H9 (cell line): ENCODE results near the gene CPM. TPM values are rescaled to one million over a fixed set of nuclear protein-coding genes. Genes with fewer than 3 reads are reported as not detected.

Source experiments
- DNase-seq: peaks from one replicate; pipeline ENCODE4 v3.0.0-alpha.2; 2017
- H2AFZ ChIP-seq: one replicate; pipeline ENCODE4 v1.6.1; 2013; ENCODE audit warnings: mild to moderate bottlenecking, low read length, control low read depth, moderate library complexity
- H2AK5ac ChIP-seq: 2 replicates; pipeline ENCODE4 v1.6.1; 2013; ENCODE audit warnings: low read length, control low read depth, mixed read lengths; ENCODE audit not compliant: insufficient read length
- H2BK120ac ChIP-seq: one replicate; pipeline ENCODE4 v1.6.1; 2013; ENCODE audit warnings: low read depth, mild to moderate bottlenecking, low read length, control low read depth, inconsistent platforms; ENCODE audit not compliant: poor library complexity, severe bottlenecking
- H2BK12ac ChIP-seq: 2 replicates; pipeline ENCODE4 v1.6.1; 2013; ENCODE audit warnings: low read length, control low read depth, mixed read lengths, low read depth; ENCODE audit not compliant: insufficient read length
- H2BK15ac ChIP-seq: 2 replicates; pipeline ENCODE4 v1.6.1; 2013; ENCODE audit warnings: low read depth, low read length, control low read depth
- H2BK20ac ChIP-seq: one replicate; pipeline ENCODE4 v1.6.1; 2013; ENCODE audit warnings: low read depth, mild to moderate bottlenecking, low read length, control low read depth, inconsistent platforms; ENCODE audit not compliant: poor library complexity, severe bottlenecking
- H2BK5ac ChIP-seq: 2 replicates; pipeline ENCODE4 v1.6.1; 2013; ENCODE audit warnings: low read length, control low read depth, mixed read lengths; ENCODE audit not compliant: insufficient read length
- H3K14ac ChIP-seq: 2 replicates; pipeline ENCODE4 v1.6.1; 2013; ENCODE audit warnings: low read length, control low read depth; ENCODE audit not compliant: insufficient read depth
- H3K18ac ChIP-seq: 2 replicates; pipeline ENCODE4 v1.6.1; 2013; ENCODE audit warnings: low read depth, mild to moderate bottlenecking, mixed read lengths, low read length, control low read depth; ENCODE audit not compliant: insufficient read length
- H3K23ac ChIP-seq: 2 replicates; pipeline ENCODE4 v1.6.1; 2013; ENCODE audit warnings: low read length, control low read depth, mixed read lengths, low read depth; ENCODE audit not compliant: insufficient read length
- H3K23me2 ChIP-seq: 2 replicates; pipeline ENCODE4 v1.6.1; 2013; ENCODE audit warnings: low read depth, mild to moderate bottlenecking, mixed read lengths, low read length, control low read depth; ENCODE audit not compliant: insufficient read length, poor library complexity, severe bottlenecking
- H3K27ac ChIP-seq: 2 replicates; pipeline ENCODE4 v1.5.1; 2013; ENCODE audit warnings: low read length, control low read depth, mixed read lengths, low read depth; ENCODE audit not compliant: insufficient read length
- H3K27me3 ChIP-seq: 2 replicates; pipeline ENCODE4 v1.6.1; 2013; ENCODE audit warnings: low read length, control low read depth, inconsistent platforms; ENCODE audit not compliant: insufficient read depth
- H3K4ac ChIP-seq: 2 replicates; pipeline ENCODE4 v1.6.1; 2013; ENCODE audit warnings: low read depth, mild to moderate bottlenecking, control low read depth, inconsistent platforms, low read length, moderate library complexity
- H3K4me1 ChIP-seq: 2 replicates; pipeline ENCODE4 v1.6.1; 2013; ENCODE audit warnings: low read length, control low read depth, inconsistent platforms; ENCODE audit not compliant: insufficient read depth
- H3K4me2 ChIP-seq: 2 replicates; pipeline ENCODE4 v1.6.1; 2013; ENCODE audit warnings: low read length, control low read depth, mixed read lengths; ENCODE audit not compliant: insufficient read length, insufficient read depth
- H3K56ac ChIP-seq: 2 replicates; pipeline ENCODE4 v1.6.1; 2013; ENCODE audit warnings: low read depth, mild to moderate bottlenecking, mixed read lengths, low read length, control low read depth; ENCODE audit not compliant: insufficient read length
- H3K79me1 ChIP-seq: 2 replicates; pipeline ENCODE4 v1.6.1; 2013; ENCODE audit warnings: low read depth, mild to moderate bottlenecking, moderate library complexity, low read length, control low read depth, inconsistent platforms; ENCODE audit not compliant: insufficient read depth, poor library complexity, severe bottlenecking
- H3K79me2 ChIP-seq: 2 replicates; pipeline ENCODE4 v1.6.1; 2013; ENCODE audit warnings: low read length, control low read depth, inconsistent platforms; ENCODE audit not compliant: insufficient read depth
- H3K9ac ChIP-seq: 2 replicates; pipeline ENCODE4 v1.6.1; 2013; ENCODE audit warnings: low read length, control low read depth, mixed read lengths; ENCODE audit not compliant: insufficient read length; ENCODE audit errors: extremely low read depth
- H3K9me3 ChIP-seq: one replicate; pipeline ENCODE4 v1.6.1; 2013; ENCODE audit warnings: low read depth, low read length, inconsistent platforms; ENCODE audit not compliant: control insufficient read depth
- H3T11ph ChIP-seq: one replicate; pipeline ENCODE4 v1.6.1; 2013; ENCODE audit warnings: mild to moderate bottlenecking, low read length, control low read depth, inconsistent platforms
- H4K20me1 ChIP-seq: one replicate; pipeline ENCODE4 v1.6.1; 2013; ENCODE audit not compliant: control insufficient read depth, insufficient read length, insufficient read depth
- H4K5ac ChIP-seq: 2 replicates; pipeline ENCODE4 v1.6.1; 2013; ENCODE audit warnings: low read depth, mild to moderate bottlenecking, mixed read lengths, low read length, control low read depth; ENCODE audit not compliant: insufficient read length
- H4K8ac ChIP-seq: replicated peaks from 2 replicates; pipeline ENCODE4 v1.6.1; 2013; ENCODE audit warnings: low read length, control low read depth, mixed read lengths, low read depth; ENCODE audit not compliant: insufficient read length
- H4K91ac ChIP-seq: 2 replicates; pipeline ENCODE4 v1.6.1; 2013; ENCODE audit warnings: low read depth, mild to moderate bottlenecking, moderate library complexity, mixed read lengths, low read length, control low read depth; ENCODE audit not compliant: insufficient read length
- H3K27ac Mint-ChIP-seq, 3 experiments: 2 replicates in 2 of 3; 3 replicates in 1 of 3; pipeline ENCODE4 v1.8.0; 2020 to 2021; ENCODE audit warnings: mixed read lengths in 3 of 3, mild to moderate bottlenecking in 1 of 3, moderate library complexity in 1 of 3
- H3K27me3 Mint-ChIP-seq: 2 replicates; pipeline ENCODE4 v1.8.0; 2021; ENCODE audit warnings: low read depth, mild to moderate bottlenecking, moderate library complexity, mixed read lengths
- H3K36me3 Mint-ChIP-seq, 3 experiments: 2 replicates in 2 of 3; 3 replicates in 1 of 3; pipeline ENCODE4 v1.8.0; 2020 to 2021; ENCODE audit warnings: low read depth in 3 of 3, mixed read lengths in 3 of 3; ENCODE audit not compliant: insufficient read depth in 1 of 3
- H3K4me1 Mint-ChIP-seq, 2 experiments: 2 replicates each; pipeline ENCODE4 v1.8.0; 2020; ENCODE audit warnings: mixed read lengths in 2 of 2
- H3K4me3 Mint-ChIP-seq, 2 experiments: 2 replicates in 1 of 2; 3 replicates in 1 of 2; pipeline ENCODE4 v1.8.0; 2020 to 2021; ENCODE audit warnings: mild to moderate bottlenecking in 2 of 2, mixed read lengths in 2 of 2, moderate library complexity in 1 of 2
- H3K9me3 Mint-ChIP-seq, 2 experiments: 2 replicates in 1 of 2; 3 replicates in 1 of 2; pipeline ENCODE4 v1.8.0; 2020; ENCODE audit warnings: mild to moderate bottlenecking in 2 of 2, mixed read lengths in 2 of 2, moderate library complexity in 1 of 2
- CTCF ChIP-seq: fragments of 200-600 bp; sonication (generic); conservative IDR thresholded peaks from 3 replicates; pipeline ENCODE4 v1.8.0; 2021; ENCODE audit warnings: antibody characterized with exemption, mild to moderate bottlenecking
- WGBS: extraction: QIAGEN DNeasy Blood & Tissue Kit; methylation state at CpG from one replicate; pipeline ENCODE4 v1.1.7; 2013; ENCODE audit warnings: missing lambda C conversion rate, low lambda C conversion rate, mixed read lengths; ENCODE audit not compliant: insufficient read length; ENCODE audit errors: extremely low coverage; 5-methylcytosine and 5-hydroxymethylcytosine counted together
- total RNA-seq: library from RNA; stranded (reverse); gene quantifications from 2 replicates; pipeline ENCODE4 v1.2.1, GENCODE V29; 2021

CPM gene
- total RNA-seq, 1 experiment from 2014 or later = 1.2 TPM

GRCh38 chr12:68891141-68891540 lies 41.8 kb downstream of the CPM start:
- no peak overlapping the region for H2BK120ac ChIP-seq
- no peak overlapping the region for H2AK5ac ChIP-seq
- WGBS = no CpG with 5 or more reads among the region's 6 CpGs
- H3K23me2 ChIP-seq = no peaks in the 10 kb centered on the region
- H4K20me1 ChIP-seq = no peaks in the 10 kb centered on the region
- Mint-ChIP-seq H3K36me3 (no peaks in the 10 kb centered on the region), H3K27ac (no peak overlapping the region), H3K27me3 (no peaks in the 10 kb centered on the region), H3K9me3 (no peaks in the 10 kb centered on the region; a peak in 2 of 5 replicates), H3K4me1 (no peaks in the 10 kb centered on the region), H3K4me3 (no peak overlapping the region)
- no peak overlapping the region for H4K5ac ChIP-seq
- H3K4ac ChIP-seq = no peak overlapping the region
- H2BK12ac ChIP-seq = no peak overlapping the region
- H4K91ac ChIP-seq = no peak overlapping the region
- H3T11ph ChIP-seq = no peak overlapping the region
- H3K9me3 ChIP-seq = no peaks in the 10 kb centered on the region
- no peak overlapping the region for H2BK20ac ChIP-seq
- H2AFZ ChIP-seq = no peak overlapping the region
- H3K9ac ChIP-seq = no peak overlapping the region
- no peak overlapping the region for H3K4me2 ChIP-seq
- no peaks in the 10 kb centered on the region for H3K79me2 ChIP-seq
- no peak overlapping the region for H3K23ac ChIP-seq
- H2BK15ac ChIP-seq = no peak overlapping the region
- H3K14ac ChIP-seq = no peak overlapping the region
- H3K27ac ChIP-seq = no peak overlapping the region
- no peak overlapping the region for H2BK5ac ChIP-seq
- no peaks in the 10 kb centered on the region for H3K27me3 ChIP-seq
- no peak overlapping the region for H4K8ac ChIP-seq
- DNase-seq = no peak
- H3K79me1 ChIP-seq = no peaks in the 10 kb centered on the region
- H3K56ac ChIP-seq = no peak overlapping the region
- no peaks in the 10 kb centered on the region for H3K4me1 ChIP-seq
- TF ChIP-seq CTCF = no peak
- H3K18ac ChIP-seq = no peak overlapping the region
